Astrocyte (in vitro differentiated cells and primary cell): ENCODE measurements around the gene BLOC1S3. TPM values are rescaled to one million over a fixed set of nuclear protein-coding genes. Genes with fewer than 3 reads are reported as not detected.

Experiments used
- DNase-seq: peaks from one replicate; pipeline ENCODE4 v3.0.0-alpha.2; 2010; ENCODE audit warnings: low read depth
- FAIRE-seq: peaks from 2 replicates; lab custom pipeline; 2011; peaks lifted over from hg19 to GRCh38; lab: Jason Lieb, UNC
- H2AFZ ChIP-seq: 2 replicates; pipeline ENCODE4 v1.6.0; 2012; ENCODE audit warnings: low read depth, low read length, inconsistent platforms
- H3K27ac ChIP-seq: 2 replicates; pipeline ENCODE4 v1.5.1; 2011; ENCODE audit warnings: low read depth, low read length, inconsistent platforms
- H3K27me3 ChIP-seq: 2 replicates; pipeline ENCODE4 v1.6.0; 2011; ENCODE audit warnings: low read length, inconsistent platforms; ENCODE audit not compliant: insufficient read depth
- H3K36me3 ChIP-seq: 2 replicates; pipeline ENCODE4 v1.5.1; 2011; ENCODE audit warnings: low read length, inconsistent platforms; ENCODE audit not compliant: insufficient read depth
- H3K4me1 ChIP-seq: 2 replicates; pipeline ENCODE4 v1.5.1; 2011; ENCODE audit warnings: low read length, inconsistent platforms; ENCODE audit not compliant: insufficient read depth
- H3K4me2 ChIP-seq: 2 replicates; pipeline ENCODE4 v1.6.0; 2012; ENCODE audit warnings: low read length, inconsistent platforms
- H3K4me3 ChIP-seq: 2 replicates; pipeline ENCODE4 v1.5.1; 2011; ENCODE audit warnings: low read depth, mild to moderate bottlenecking, low read length, inconsistent platforms; ENCODE audit not compliant: insufficient read depth
- H3K79me2 ChIP-seq: 2 replicates; pipeline ENCODE4 v1.6.0; 2012; ENCODE audit warnings: mild to moderate bottlenecking, low read length, inconsistent platforms; ENCODE audit not compliant: insufficient read depth
- H3K9ac ChIP-seq: 2 replicates; pipeline ENCODE4 v1.6.0; 2012; ENCODE audit warnings: mild to moderate bottlenecking, low read length, inconsistent platforms
- H3K9me3 ChIP-seq: 2 replicates; pipeline ENCODE4 v1.5.1; 2012; ENCODE audit warnings: low read depth, mild to moderate bottlenecking, low read length, inconsistent platforms; ENCODE audit not compliant: insufficient read depth
- H4K20me1 ChIP-seq: 2 replicates; pipeline ENCODE4 v1.6.0; 2012; ENCODE audit warnings: low read length, inconsistent platforms; ENCODE audit not compliant: insufficient read depth
- H3K27ac Mint-ChIP-seq: one replicate; pipeline ENCODE4 v1.8.0; 2021; ENCODE audit warnings: mild to moderate bottlenecking, mixed read lengths; ENCODE audit not compliant: unreplicated experiment
- H3K27me3 Mint-ChIP-seq: one replicate; pipeline ENCODE4 v1.8.0; 2021; ENCODE audit warnings: low read depth, mixed read lengths; ENCODE audit not compliant: unreplicated experiment
- H3K36me3 Mint-ChIP-seq: one replicate; pipeline ENCODE4 v1.8.0; 2021; ENCODE audit warnings: low read depth, mixed read lengths; ENCODE audit not compliant: unreplicated experiment
- H3K4me1 Mint-ChIP-seq: one replicate; pipeline ENCODE4 v1.8.0; 2021; ENCODE audit warnings: low read depth, mixed read lengths; ENCODE audit not compliant: unreplicated experiment
- H3K4me3 Mint-ChIP-seq: one replicate; pipeline ENCODE4 v1.8.0; 2021; ENCODE audit warnings: mild to moderate bottlenecking, moderate library complexity, mixed read lengths; ENCODE audit not compliant: unreplicated experiment
- H3K9me3 Mint-ChIP-seq: one replicate; pipeline ENCODE4 v1.8.0; 2021; ENCODE audit warnings: mild to moderate bottlenecking, mixed read lengths; ENCODE audit not compliant: unreplicated experiment
- CTCF ChIP-seq: IDR thresholded peaks from 2 replicates; pipeline ENCODE4 v1.5.1; 2011; ENCODE audit warnings: low read depth, mild to moderate bottlenecking, inconsistent platforms, low read length, moderate library complexity; ENCODE audit not compliant: insufficient read depth
- EZH2 ChIP-seq: IDR thresholded peaks from 2 replicates; pipeline ENCODE4 v1.6.1; 2012; ENCODE audit warnings: mild to moderate bottlenecking, low read length, inconsistent platforms; ENCODE audit not compliant: insufficient read depth
- total RNA-seq: library from RNA; stranded (reverse); gene quantifications from 2 replicates; pipeline ENCODE4 v1.2.1, GENCODE V29; 2021

BLOC1S3 gene
- total RNA-seq, 1 donor from 2014 or later, result 14.5 TPM

- Histone ChIP-seq H3K9me3 (no peaks in the 10 kb centered on the region), H3K4me3 (no peak overlapping the region), H3K27ac (no peak overlapping the region), H4K20me1 (peaks cover 4% of the 10 kb centered on the region), H2AFZ (no peak overlapping the region), H3K4me1 (peaks cover 7% of the 10 kb centered on the region), H3K9ac (no peak overlapping the region), H3K4me2 (peak overlapping the region; percentile 22), H3K27me3 (peaks cover 2% of the 10 kb centered on the region), H3K79me2 (no peaks in the 10 kb centered on the region), H3K36me3 (no peaks in the 10 kb centered on the region)
- H3K27me3 Mint-ChIP-seq, result peaks cover 10% of the 10 kb centered on the region
- no peak for FAIRE-seq
- no peaks in the 10 kb centered on the region for H3K4me1 Mint-ChIP-seq
- no peak overlapping the region for H3K27ac Mint-ChIP-seq
- no peak overlapping the region for H3K4me3 Mint-ChIP-seq
- DNase-seq, result peak; percentile 55
- no peak for TF ChIP-seq CTCF
- TF ChIP-seq EZH2, result no peak
- H3K36me3 Mint-ChIP-seq, result no peaks in the 10 kb centered on the region
- H3K9me3 Mint-ChIP-seq, result no peaks in the 10 kb centered on the region
These were observed 13.8 kb upstream of the BLOC1S3 start for GRCh38 chr19:45164577-45165335.

GRCh38 chr19:45166723-45167252 is 11.8 kb upstream of the BLOC1S3 start:
- Histone ChIP-seq H3K79me2 (no peaks in the 10 kb centered on the region), H3K36me3 (no peaks in the 10 kb centered on the region), H3K27ac (no peak overlapping the region), H3K9ac (no peak overlapping the region), H3K4me2 (no peak overlapping the region), H3K4me3 (no peak overlapping the region), H3K9me3 (no peaks in the 10 kb centered on the region), H3K4me1 (peaks cover 7% of the 10 kb centered on the region), H4K20me1 (no peaks in the 10 kb centered on the region), H3K27me3 (no peaks in the 10 kb centered on the region), H2AFZ (no peak overlapping the region)
- Mint-ChIP-seq H3K27me3 (no peaks in the 10 kb centered on the region), H3K27ac (no peak overlapping the region), H3K36me3 (no peaks in the 10 kb centered on the region), H3K4me3 (no peak overlapping the region), H3K4me1 (peaks cover 5% of the 10 kb centered on the region), H3K9me3 (no peaks in the 10 kb centered on the region)
- FAIRE-seq (no peak), DNase-seq (no peak)
- no peak for TF ChIP-seq EZH2
- TF ChIP-seq CTCF, result no peak
